GM21447 (cell line): ENCODE results near the gene SULF2.

Source experiments
- ATAC-seq: cut with Tn5 transposase; IDR thresholded peaks from one replicate; pipeline ENCODE4 v1.9.1; 2021; ENCODE audit not compliant: unreplicated experiment

Gene SULF2

DNA sequence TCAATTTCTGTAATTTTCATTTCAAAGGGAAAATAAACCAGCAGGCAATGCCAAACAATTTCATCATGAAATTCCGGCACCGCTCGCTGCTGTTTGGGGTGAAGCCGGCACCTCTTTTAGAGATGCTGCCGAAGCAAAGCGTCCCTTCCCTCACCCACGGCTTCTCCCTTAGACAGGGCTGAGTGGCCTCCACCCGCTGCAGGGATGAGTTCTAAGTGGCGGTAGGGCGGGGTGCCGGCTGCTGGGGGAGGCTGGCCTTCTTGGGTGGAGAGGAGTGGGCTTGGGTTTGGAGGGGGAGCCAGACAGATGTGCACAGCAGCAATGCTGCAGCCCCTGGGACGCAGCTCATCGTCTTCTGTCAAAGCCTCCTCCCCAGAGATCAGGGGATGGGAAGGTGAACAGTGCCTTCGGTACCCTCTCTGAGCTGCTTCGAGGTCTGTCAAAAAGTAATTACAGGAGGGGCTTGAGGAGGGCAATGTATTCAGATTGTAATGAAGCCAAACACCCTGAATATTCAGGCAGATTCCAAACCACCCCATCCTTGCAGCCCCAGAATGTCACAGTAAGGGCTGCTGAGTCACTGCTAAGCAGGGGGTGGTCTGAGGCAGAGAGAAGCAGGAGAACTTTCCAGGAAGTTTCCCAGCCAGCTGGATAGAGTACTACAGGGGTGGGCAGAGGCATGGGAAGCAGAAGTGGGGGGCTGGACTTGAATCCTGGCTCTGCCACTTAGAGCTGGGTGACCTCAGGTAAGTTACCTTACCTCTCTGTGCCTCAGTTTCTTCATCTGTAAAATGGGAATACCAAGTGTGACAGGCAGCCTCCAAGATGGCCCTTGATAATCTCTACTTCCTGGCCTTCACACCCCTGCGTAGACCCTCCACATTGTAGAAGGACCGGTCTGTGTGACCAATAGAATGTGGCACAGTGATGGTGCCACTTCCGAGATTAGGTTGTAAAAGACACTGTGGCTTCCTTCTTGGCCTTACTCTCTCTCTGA, 96.6 kb downstream of the SULF2 start:
- ATAC-seq, result no peak

DNA sequence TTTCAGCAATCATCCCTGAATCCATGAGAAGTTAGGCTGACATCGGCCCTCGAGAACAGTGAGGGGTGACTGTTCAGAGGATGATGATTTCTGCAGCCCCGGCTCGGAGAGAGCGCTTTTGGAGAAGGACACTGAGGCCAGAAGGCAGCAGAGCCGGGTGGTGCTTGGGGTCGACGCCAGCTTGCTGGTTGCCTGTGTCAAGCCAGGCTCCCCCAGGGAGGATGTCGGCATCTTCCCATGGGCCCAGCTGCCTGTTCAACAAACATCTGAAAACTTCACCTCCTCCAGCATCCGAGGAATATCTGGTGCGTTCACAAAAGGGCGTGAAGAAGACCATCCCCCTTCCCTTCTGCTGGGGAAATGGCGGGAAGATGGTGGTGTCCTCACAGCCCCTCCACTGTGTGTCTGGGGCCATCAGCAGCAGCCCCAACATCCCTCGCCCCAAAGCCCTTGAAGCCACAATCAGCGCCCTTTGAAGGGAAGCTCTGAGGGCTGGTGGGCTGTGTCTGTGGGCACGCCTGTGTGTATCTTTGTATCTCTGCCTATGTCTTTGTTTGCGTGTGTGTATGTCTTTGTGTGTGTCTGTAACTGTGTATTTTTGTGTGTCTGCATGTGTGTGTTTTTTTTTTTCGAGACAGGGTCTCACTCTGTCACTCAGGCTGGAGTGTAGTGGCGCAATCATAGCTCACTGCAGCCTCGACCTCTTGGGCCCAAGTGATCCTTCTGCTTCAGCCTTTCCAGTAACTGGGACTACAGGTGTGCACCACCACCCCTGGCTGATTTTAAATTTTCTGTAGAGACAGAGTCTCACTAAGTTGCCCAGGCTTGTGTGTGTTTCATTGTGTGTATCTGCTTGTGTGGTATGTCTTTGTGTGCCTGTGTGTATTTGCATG, 97.9 kb downstream of the SULF2 start:
- ATAC-seq, result no peak

DNA sequence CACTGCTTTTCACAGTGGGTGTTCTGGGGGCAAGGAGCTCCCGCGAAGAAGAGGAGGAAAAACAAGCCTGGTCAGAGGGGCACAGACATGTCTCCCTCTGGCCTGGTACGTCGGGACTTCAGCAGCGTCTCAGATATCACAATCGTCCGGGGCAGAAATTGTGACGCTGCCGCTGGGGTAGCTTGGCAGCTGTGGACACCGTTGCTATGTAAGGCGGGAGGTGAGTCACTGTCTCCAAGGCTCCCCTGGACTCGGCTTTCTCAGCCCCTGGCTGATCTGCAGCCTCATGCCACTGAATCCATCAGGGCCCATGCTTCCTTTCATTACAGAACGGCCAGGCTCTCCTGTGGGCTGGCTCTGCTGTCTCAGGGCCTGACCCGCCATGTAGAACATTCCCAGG, 98.7 kb downstream of the SULF2 start:
- ATAC-seq, result no peak

DNA sequence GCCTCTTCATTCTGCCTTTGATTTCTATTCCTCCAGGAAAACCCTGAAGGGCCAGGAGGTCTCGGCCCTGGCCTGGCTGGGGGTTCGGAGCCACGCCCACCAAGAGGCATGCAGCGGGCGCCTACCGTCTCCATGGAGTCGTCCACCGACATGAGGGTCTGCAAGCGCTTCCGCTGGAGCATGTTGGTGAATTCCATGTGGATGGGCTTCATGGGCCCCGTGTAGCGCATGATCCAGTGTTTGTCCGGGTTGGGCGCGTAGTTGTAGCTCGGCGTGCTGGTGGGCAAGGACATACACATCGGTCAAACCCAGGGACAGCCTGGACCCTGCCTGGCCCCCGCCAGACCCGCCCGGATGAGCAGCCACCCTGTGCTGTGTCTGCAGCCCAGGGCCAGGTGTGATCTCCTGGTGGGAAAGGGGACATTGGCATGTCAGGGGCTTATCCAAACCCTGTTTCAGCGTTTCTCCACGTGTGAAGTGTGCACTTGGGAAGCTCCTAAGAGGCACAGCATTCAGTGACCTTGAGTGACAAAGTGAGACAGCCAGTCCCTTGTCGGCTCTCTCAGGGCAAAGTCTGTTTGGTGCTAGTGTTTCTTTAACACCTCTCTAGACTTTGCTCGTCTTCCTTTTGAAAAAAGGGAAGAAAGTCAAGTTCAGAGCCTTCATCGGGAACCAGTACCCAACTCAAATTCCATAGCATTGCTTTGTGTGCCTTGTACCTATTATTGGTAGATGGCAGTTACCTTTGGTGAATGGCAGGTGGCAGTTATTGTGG, 100.8 kb downstream of the SULF2 start:
- no peak for ATAC-seq

DNA sequence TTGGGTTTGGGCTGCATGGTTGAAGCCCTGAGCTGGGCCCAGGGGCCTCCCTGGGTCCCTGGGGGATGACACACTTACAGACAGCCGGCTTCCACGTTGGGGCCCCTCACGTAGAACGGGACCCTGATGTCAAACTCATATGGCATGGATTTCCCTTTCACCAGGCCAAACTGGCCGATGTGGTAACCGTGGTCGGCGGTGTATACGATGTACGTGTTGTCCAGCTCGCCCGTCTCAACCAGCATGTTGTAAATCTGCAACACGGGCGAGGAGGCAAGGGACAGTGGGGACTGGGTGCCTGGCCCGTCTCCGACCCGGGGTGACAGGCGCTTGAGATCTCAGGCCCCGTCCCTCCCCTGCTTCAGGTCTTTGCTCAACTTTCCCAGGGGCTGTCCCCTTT, 102.4 kb downstream of the SULF2 start:
- no peak for ATAC-seq

DNA sequence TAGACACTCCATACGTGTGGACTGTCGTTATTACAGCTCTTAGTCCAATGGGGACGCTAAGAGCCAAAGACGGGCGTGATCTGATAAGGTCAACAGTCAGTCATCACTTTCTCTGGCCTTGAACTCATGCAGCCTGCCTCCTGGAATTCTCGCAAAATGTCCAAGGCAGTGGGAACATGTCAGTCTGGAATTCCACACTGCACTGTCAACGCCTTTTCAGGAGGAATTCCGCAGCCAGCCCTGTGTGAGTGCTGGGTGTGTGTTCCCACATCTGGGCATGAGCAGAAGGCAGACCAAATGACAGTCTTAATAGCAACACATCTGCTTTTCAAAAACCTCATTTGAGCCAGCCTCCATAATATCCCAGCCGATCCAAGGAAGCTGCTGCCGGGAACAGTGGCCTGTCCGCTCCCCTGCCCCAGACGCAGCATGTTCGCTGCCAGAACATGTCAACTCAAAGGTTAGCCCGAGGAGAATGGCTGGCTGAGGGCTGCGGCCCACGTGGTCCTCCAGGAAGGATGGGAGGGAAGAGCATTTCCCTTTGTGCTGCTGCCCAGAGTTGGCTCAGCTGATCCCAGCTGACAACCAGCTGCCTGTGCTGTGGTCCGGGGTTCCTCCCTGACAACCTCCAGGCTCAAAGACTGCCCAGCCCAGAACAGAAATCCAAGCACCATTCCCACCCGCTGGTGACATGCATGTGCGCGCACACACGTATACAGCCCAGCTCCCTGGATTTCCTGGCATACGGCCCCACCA, 103.1 kb downstream of the SULF2 start:
- ATAC-seq, result no peak

DNA sequence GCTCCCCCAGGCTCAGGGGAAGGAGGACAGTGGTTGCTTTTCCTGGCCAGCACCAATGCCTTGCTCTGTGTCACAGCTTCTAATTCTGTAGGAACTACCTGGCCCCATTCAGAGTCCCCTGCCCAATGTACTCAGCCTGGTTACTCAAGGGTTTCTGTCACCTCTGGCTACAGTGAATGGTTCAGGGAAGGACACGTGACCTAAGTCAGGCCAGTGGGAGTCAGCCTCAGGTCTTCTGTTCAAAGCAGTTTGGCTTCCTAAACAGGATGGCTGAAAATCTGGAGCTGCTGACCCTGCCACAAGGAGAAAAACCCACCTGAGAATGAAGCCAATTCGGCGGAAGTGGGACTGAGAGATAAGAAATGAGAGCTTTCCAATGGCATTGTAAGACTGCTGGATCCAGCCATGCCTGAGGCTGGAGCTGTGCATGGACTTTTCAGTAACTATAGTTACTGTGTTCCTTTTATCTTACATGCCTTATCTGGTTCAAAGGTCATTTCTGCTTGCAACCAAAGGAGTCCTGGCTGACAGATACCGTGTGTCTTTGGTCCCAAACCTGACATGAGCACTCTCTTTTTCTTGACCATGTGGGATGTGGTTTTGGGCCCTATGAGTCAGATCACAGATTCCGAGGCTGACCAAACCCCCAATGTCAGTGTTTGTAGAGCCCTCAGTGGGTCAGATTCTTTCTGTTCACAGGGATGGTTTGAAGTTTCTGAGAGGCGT, 104.3 kb downstream of the SULF2 start:
- no peak for ATAC-seq

DNA sequence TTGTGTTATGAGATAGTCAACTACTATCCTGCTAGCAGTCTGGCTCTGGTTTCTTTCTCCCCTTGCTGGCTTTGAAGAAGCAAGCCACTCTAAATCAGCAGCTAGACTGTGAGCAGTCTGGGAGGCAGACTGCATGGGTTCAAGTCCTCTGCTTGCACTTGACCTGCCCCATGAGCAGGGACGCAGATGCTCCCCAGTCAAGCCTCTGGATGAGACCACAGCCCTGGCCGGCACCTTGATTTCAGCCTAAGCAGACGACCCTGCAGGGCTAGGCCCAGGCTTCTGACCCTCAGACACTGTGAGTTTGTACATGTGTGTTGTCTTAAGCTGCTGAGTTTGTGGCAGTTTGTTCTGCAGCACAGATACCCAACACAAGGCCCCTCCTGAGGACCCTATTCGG, 105.8 kb downstream of the SULF2 start:
- ATAC-seq, result no peak

DNA sequence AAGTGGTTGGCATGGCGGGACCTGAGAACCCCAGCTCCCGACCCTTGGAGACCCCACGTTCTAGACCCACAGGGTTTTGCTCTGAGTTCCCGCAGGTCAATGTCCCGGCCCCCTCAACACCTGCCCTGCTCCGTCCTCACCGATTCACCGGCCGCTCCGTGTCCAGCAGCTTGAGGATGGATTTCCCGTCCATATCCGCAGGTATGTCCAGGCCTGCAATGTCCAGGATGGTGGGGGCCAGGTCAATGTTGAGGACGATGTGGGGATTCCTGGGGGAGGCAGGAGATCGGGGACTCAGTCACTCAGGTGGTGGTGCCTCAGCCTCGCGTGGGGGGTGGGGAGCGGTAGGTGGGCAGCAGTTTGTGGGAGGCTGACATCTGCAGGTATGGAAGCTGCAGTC, 106.7 kb downstream of the SULF2 start:
- no peak for ATAC-seq

DNA sequence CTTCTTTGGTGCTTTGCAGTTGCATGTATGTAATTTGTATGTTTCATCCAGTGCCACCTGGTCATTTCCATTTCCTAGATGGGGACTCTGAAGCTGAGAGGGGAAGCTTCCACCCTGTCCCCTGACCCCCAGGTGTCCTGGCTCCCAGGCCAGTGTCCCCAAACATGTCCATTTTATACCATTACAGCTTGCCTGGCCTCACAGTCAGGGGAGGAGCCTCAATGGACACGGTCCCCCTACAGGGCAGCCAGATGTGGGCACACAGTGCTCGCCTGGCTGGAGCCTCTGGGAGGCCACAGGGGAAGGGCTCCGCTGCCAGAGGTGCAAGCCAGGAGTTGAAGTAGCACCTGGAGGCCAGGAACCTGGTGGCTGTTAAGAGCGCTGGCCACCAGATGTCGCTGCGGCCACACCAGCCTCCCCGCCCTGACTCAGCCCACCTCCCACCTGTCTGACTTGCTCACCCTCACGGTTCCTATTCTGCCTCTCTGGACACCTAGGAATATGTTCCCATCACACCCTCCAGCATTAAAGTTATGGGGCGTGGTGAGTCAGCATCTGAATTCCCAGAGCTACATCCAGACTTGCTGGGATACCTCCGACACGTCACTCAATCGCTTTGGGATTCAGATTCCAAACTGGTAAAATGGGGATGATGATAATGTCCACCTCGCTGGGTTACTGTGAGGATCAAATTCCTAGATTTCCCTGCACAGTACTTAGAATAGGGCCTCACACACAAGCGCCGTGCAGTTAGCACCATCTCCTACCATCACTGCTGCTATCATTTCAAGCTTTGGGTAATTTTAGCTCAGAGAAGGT, 107.4 kb downstream of the SULF2 start:
- no peak for ATAC-seq

DNA sequence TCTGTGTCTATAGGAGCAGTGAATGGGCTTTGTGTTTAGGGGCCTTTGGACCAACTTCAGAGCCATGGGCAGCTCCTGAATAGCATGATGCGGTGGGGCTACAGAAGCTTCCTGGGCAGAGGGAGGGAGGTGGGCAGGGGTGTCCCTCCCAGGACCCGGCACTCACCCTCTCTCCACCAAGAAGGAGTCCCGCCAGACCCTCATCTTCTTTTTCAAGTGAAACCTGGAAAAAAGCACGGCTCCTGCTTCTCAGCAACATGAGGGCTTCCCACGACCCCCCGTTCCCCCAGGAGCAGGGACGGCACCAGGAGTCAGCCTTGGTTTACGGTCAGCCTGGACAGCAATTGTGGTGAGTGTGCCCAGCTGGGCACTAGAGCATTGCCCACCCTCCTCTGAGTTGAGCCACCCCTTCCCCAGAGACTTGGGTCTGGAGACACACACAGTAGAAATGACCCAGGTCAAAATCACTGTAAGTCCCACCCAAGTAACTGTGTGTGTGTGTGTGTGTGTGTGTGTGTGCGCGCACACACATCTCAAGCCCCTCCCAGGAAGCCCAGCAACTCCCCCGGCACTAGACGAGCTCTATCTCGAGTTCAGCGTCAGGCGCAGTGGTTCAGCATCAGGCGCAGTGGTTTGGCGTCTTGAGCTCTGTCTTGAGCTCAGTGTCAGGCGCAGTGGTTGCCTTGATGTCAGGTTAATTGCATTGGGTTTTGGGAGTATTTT, 108.2 kb downstream of the SULF2 start:
- ATAC-seq, result no peak

DNA sequence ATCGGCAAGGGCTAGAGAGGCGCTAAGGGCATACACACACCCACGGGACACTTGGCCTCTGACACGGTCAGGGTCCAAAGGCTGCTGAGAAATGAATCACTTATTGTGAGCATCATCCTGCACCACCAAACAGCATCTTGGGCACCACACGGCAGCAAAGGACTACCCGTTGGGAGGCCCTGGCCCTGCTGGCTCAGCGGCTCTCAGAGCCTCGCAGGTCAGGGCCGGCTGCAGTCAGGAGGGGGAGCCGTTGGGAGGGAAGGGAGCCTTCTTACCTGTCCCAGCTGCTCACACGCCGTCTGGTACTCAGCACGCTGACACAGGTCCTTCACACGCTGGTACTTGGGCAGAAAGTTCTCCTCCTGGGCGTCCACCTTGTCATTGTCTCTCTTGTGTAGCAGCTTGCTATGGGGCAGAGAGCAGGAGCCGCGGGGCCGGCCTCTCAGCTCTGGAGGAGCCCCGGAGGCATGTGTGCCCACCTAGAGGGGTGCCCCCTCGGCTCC, 109.0 kb downstream of the SULF2 start:
- ATAC-seq, result no peak

DNA sequence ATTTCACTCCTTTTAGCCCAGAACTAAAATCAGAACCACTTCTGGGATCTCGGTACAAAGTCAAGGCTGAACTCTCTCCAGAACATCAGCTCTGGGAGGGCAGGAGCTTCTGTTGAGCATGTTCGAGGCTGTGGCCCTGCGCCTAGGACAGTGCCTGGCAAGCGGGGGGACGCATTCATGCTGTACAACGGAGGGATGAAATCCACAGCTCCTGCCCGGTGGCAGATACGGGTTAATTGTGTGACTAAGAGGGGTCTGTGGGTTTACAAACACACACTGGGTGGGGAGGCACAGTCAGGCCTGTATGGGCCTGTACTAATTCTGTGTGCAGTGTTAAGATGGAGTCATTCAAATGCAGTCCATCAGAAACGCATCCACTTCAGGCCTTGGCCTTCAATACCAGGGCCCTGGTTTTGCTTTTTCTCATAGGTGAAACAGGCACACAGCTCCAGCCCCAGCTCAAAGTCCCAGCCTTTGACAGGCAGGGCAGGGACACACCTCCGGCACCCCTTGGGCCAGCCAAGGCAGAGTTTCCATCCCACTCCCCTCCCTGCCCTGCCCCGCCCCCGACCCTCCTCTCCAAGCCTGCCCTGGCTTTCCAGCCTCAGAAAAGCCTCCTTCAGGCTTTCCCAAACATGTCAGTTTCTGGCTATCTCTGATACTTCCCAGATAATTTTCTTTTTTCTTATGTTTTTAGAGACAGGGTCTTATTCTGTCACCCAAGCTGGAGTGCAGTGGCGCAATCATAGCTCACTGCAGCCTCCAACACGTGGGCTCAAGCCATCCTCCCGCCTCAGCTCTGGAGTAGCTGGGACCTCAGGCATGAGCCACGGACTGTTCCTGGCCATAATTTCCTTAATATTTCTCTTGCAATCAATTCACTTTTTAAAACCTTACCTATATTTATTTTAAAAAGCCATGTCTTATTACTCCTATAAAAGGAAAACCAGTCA, 109.8 kb downstream of the SULF2 start:
- no peak for ATAC-seq

DNA sequence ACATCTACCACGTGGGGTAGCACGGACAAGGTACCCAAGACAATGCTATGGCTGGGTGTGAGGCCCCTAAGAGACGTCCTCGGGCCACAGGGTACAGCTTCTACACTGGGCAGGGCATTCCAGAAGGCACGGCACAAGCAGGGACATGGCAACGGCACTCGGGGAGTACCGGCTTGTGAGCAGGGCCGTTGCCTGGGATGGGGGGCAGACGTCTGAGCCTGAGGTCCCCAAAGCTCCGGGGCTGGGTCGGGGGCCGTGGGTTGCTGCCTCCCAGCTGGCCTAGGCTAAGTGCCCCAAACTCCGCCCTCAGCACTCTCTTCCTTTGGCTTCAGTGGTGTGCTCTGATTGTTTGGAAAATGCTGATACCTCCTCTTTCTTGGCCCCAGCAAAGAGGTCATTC, 110.6 kb downstream of the SULF2 start:
- ATAC-seq, result no peak

DNA sequence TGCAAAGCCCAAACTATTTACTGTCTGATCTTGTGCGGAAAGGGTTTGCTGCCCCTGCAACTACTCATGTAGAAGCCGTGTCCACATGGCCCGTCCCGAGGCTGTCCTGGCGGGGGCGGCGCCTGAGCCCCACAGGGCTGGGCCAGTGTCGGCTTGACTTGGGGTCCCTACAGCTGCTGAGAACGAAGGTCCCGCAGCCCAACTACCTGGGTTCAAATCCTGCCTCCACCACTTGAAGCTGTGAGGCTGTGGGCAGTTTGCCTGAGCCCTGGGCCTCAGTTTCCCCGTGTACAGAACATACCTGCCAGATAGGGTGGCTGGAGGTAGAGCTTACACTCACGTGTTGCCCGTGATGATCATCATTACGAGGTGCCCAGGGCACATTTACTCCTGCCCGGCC, 111.1 kb downstream of the SULF2 start:
- no peak for ATAC-seq

DNA sequence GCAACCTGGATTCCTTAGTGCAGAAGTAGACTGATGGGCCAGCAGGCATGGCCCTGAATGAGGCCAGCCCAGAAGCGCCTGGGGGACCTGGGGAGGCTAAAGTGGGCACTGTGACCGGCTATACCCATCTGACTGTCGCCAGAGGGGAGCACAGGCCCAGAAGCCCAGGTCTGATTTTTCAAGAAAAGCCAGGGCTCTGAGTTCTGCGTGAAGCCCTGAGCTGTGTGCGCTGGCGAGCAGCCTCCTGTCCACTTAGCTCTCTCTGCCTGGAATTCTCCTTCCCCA, 111.7 kb downstream of the SULF2 start:
- no peak for ATAC-seq
